ENCODE data around the gene SPIRE1. TPM values are rescaled to one million over a fixed set of nuclear protein-coding genes. Genes with fewer than 3 reads are reported as not detected.

SPIRE1 gene
- total RNA-seq, 1 experiment from 2014 or later: 16.6 TPM

DNA sequence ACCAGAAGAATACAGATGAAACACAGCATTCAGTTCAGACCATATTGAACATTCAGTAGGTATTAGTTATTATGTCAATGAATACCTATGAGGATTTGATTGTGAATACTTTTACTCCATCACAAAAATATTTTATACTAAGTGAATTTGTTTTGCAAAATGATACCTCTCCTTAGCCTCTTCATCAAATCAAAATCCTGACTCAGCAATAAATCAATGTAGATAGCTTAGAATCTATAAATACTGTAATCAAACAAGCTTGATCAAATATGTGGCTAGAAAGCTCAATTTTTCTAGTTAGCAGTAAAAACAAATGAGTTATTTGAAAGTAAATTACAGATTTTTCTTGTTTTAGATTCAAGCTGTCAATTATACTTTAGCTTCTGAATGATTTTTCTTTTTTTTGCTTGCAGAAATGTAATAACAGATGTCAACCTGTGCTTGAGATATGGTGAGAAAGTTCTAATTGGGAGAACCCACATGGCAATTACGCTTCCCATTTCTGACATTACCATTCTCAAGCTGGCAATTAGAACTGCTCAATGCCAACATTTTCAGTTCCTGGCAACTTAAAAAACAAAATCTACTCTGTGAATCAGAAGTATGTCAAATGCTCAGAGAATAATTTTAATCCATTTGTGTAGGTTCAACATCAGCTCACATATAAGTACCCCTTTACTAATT lies 140.6 kb downstream of the SPIRE1 start:
- no peak overlapping the region for H3K56ac ChIP-seq (ENCODE audit: insufficient read length, low read depth, low read length)
- Mint-ChIP-seq H3K27ac (no peak overlapping the region), H3K27me3 (ENCODE audit: low read depth) (no peaks in the 10 kb centered on the region), H3K4me1 (peaks cover 3 to 16% of the 10 kb centered on the region in 2 experiments), H3K9me3 (peaks cover 2% of the 10 kb centered on the region in 2 experiments; a peak in 2 of 5 replicates), H3K36me3 (ENCODE audit: insufficient read depth in 1 of 3, low read depth in 3 of 3) (peaks cover 1 to 6% (median 5%) of the 10 kb centered on the region in 3 experiments; a peak in 6 of 7 replicates), H3K4me3 (no peak overlapping the region)
- H3K79me2 ChIP-seq (ENCODE audit: insufficient read depth, low read length): no peaks in the 10 kb centered on the region
- no peak overlapping the region for H3K23ac ChIP-seq (ENCODE audit: insufficient read length, low read depth, low read length)
- no peak overlapping the region for H4K91ac ChIP-seq (ENCODE audit: insufficient read length, low read depth, low read length)
- TF ChIP-seq, protein P1, sequence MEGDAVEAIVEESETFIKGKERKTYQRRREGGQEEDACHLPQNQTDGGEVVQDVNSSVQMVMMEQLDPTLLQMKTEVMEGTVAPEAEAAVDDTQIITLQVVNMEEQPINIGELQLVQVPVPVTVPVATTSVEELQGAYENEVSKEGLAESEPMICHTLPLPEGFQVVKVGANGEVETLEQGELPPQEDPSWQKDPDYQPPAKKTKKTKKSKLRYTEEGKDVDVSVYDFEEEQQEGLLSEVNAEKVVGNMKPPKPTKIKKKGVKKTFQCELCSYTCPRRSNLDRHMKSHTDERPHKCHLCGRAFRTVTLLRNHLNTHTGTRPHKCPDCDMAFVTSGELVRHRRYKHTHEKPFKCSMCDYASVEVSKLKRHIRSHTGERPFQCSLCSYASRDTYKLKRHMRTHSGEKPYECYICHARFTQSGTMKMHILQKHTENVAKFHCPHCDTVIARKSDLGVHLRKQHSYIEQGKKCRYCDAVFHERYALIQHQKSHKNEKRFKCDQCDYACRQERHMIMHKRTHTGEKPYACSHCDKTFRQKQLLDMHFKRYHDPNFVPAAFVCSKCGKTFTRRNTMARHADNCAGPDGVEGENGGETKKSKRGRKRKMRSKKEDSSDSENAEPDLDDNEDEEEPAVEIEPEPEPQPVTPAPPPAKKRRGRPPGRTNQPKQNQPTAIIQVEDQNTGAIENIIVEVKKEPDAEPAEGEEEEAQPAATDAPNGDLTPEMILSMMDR (conservative IDR thresholded peaks at IDR 0.05): no peak
- H3K23me2 ChIP-seq (ENCODE audit: insufficient read length, low read depth, low read length, poor library complexity, severe bottlenecking): no peaks in the 10 kb centered on the region
- H3K14ac ChIP-seq (ENCODE audit: insufficient read depth, low read length): no peak overlapping the region
- no peak overlapping the region for H2BK5ac ChIP-seq (ENCODE audit: insufficient read length, low read length)
- no peak overlapping the region for H3K18ac ChIP-seq (ENCODE audit: insufficient read length, low read depth, low read length)
- H2BK15ac ChIP-seq (ENCODE audit: low read depth, low read length): no peak overlapping the region
- H4K5ac ChIP-seq (ENCODE audit: insufficient read length, low read depth, low read length): no peak overlapping the region
- H2BK20ac ChIP-seq (ENCODE audit: low read depth, low read length, poor library complexity, severe bottlenecking): no peak overlapping the region
- no peaks in the 10 kb centered on the region for H3K4me1 ChIP-seq (ENCODE audit: insufficient read depth, low read length)
- no peak overlapping the region for H2AK5ac ChIP-seq (ENCODE audit: insufficient read length, low read length)
- no peak overlapping the region for H3K4ac ChIP-seq (ENCODE audit: low read depth, low read length)
- DNase-seq: no peak
- no peak overlapping the region for H4K8ac ChIP-seq (replicated peaks; ENCODE audit: insufficient read length, low read depth, low read length)
- H2BK120ac ChIP-seq (ENCODE audit: low read depth, low read length, poor library complexity, severe bottlenecking): no peak overlapping the region
- no peaks in the 10 kb centered on the region for H3K27me3 ChIP-seq (ENCODE audit: insufficient read depth, low read length)
- H2AFZ ChIP-seq (ENCODE audit: low read length): no peak overlapping the region
- no peak overlapping the region for H3T11ph ChIP-seq (ENCODE audit: low read length)
- no peaks in the 10 kb centered on the region for H3K79me1 ChIP-seq (ENCODE audit: insufficient read depth, low read depth, low read length, poor library complexity, severe bottlenecking)
- no peaks in the 10 kb centered on the region for H3K9me3 ChIP-seq (ENCODE audit: control insufficient read depth, low read depth, low read length)
- no peak overlapping the region for H3K27ac ChIP-seq (ENCODE audit: insufficient read length, low read depth, low read length)
- no peak overlapping the region for H3K4me2 ChIP-seq (ENCODE audit: insufficient read depth, insufficient read length, low read length)
- no peak overlapping the region for H2BK12ac ChIP-seq (ENCODE audit: insufficient read length, low read depth, low read length)
- no peak overlapping the region for H3K9ac ChIP-seq (ENCODE audit: extremely low read depth, insufficient read length, low read length)
- WGBS (ENCODE audit: extremely low coverage, insufficient read length, low lambda C conversion rate): no CpG with 5 or more reads among the region's 1 CpG
- H4K20me1 ChIP-seq (ENCODE audit: control insufficient read depth, insufficient read depth, insufficient read length): no peaks in the 10 kb centered on the region

All from H9 (cell line).